ENCODE data around the gene SLMAP. TPM values are rescaled to one million over a fixed set of nuclear protein-coding genes. Genes with fewer than 3 reads are reported as not detected.

SLMAP gene
- total RNA-seq, 2 experiments from 2014 or later = 51.2 to 52.8 TPM

- no peak for DNase-seq
- peaks cover 40% of the 10 kb centered on the region for H3K36me3 Mint-ChIP-seq
- H3K4me3 Mint-ChIP-seq = no peak overlapping the region
- H3K4me1 Mint-ChIP-seq = peaks cover 37% of the 10 kb centered on the region
- peaks cover 1% of the 10 kb centered on the region for H3K9me3 Mint-ChIP-seq
- H3K27ac Mint-ChIP-seq = no peak overlapping the region
- no peaks in the 10 kb centered on the region for H3K27me3 Mint-ChIP-seq
Measured at GRCh38 chr3:57770009-57770827, 14.1 kb downstream of the SLMAP start.

- H3K4me1 Mint-ChIP-seq = peaks cover 28% of the 10 kb centered on the region
- no peak overlapping the region for H3K4me3 Mint-ChIP-seq
- H3K9me3 Mint-ChIP-seq = peaks cover 1% of the 10 kb centered on the region
- H3K36me3 Mint-ChIP-seq = peaks cover 31% of the 10 kb centered on the region
- no peak for DNase-seq
- H3K27me3 Mint-ChIP-seq = no peaks in the 10 kb centered on the region
- no peak overlapping the region for H3K27ac Mint-ChIP-seq
Measured at GRCh38 chr3:57772251-57772650, 16.1 kb downstream of the SLMAP start.

GRCh38 chr3:57777774-57778173 lies 21.7 kb downstream of the SLMAP start:
- Mint-ChIP-seq H3K36me3 (peaks cover 15% of the 10 kb centered on the region), H3K27ac (no peak overlapping the region), H3K9me3 (no peaks in the 10 kb centered on the region), H3K27me3 (no peaks in the 10 kb centered on the region), H3K4me3 (no peak overlapping the region), H3K4me1 (peaks cover 13% of the 10 kb centered on the region)
- DNase-seq = no peak

GRCh38 chr3:57778494-57778893 lies 22.4 kb downstream of the SLMAP start:
- DNase-seq = no peak
- H3K36me3 Mint-ChIP-seq = peaks cover 19% of the 10 kb centered on the region
- no peak overlapping the region for H3K4me3 Mint-ChIP-seq
- H3K27ac Mint-ChIP-seq = no peak overlapping the region
- H3K27me3 Mint-ChIP-seq = no peaks in the 10 kb centered on the region
- H3K9me3 Mint-ChIP-seq = no peaks in the 10 kb centered on the region
- H3K4me1 Mint-ChIP-seq = peaks cover 19% of the 10 kb centered on the region

- no peak for DNase-seq
- H3K4me3 Mint-ChIP-seq = no peak overlapping the region
- no peak overlapping the region for H3K27ac Mint-ChIP-seq
- H3K27me3 Mint-ChIP-seq = no peaks in the 10 kb centered on the region
- peaks cover 26% of the 10 kb centered on the region for H3K4me1 Mint-ChIP-seq
- no peaks in the 10 kb centered on the region for H3K9me3 Mint-ChIP-seq
- H3K36me3 Mint-ChIP-seq = peaks cover 20% of the 10 kb centered on the region
Measured at GRCh38 chr3:57779666-57780065, 23.6 kb downstream of the SLMAP start.

GRCh38 chr3:57783186-57784088 lies 27.3 kb downstream of the SLMAP start:
- H3K9me3 Mint-ChIP-seq = no peaks in the 10 kb centered on the region
- H3K27ac Mint-ChIP-seq = no peak overlapping the region
- no peaks in the 10 kb centered on the region for H3K27me3 Mint-ChIP-seq
- peaks cover 25% of the 10 kb centered on the region for H3K4me1 Mint-ChIP-seq
- no peak for DNase-seq
- H3K36me3 Mint-ChIP-seq = peaks cover 20% of the 10 kb centered on the region
- no peak overlapping the region for H3K4me3 Mint-ChIP-seq

- no peak for DNase-seq
- Mint-ChIP-seq H3K4me1 (peaks cover 20% of the 10 kb centered on the region), H3K27ac (no peak overlapping the region), H3K9me3 (no peaks in the 10 kb centered on the region), H3K4me3 (no peak overlapping the region), H3K27me3 (no peaks in the 10 kb centered on the region), H3K36me3 (peaks cover 20% of the 10 kb centered on the region)
Measured at GRCh38 chr3:57784089-57784735, 28.1 kb downstream of the SLMAP start.

- no peak for DNase-seq
- H3K9me3 Mint-ChIP-seq = no peaks in the 10 kb centered on the region
- no peak overlapping the region for H3K27ac Mint-ChIP-seq
- peaks cover 20% of the 10 kb centered on the region for H3K36me3 Mint-ChIP-seq
- H3K4me1 Mint-ChIP-seq = peaks cover 21% of the 10 kb centered on the region
- H3K27me3 Mint-ChIP-seq = no peaks in the 10 kb centered on the region
- no peak overlapping the region for H3K4me3 Mint-ChIP-seq
Measured at GRCh38 chr3:57785446-57785845, 29.3 kb downstream of the SLMAP start.

GRCh38 chr3:57787867-57788623 lies 31.9 kb downstream of the SLMAP start:
- no peak for DNase-seq
- Mint-ChIP-seq H3K27ac (no peak overlapping the region), H3K27me3 (no peaks in the 10 kb centered on the region), H3K9me3 (no peaks in the 10 kb centered on the region), H3K4me1 (peaks cover 23% of the 10 kb centered on the region), H3K4me3 (no peak overlapping the region), H3K36me3 (peaks cover 5% of the 10 kb centered on the region)

- H3K9me3 Mint-ChIP-seq = no peaks in the 10 kb centered on the region
- no peak overlapping the region for H3K4me3 Mint-ChIP-seq
- DNase-seq = no peak
- H3K27ac Mint-ChIP-seq = no peak overlapping the region
- H3K4me1 Mint-ChIP-seq = peaks cover 23% of the 10 kb centered on the region
- H3K36me3 Mint-ChIP-seq = no peaks in the 10 kb centered on the region
- H3K27me3 Mint-ChIP-seq = no peaks in the 10 kb centered on the region
Measured at GRCh38 chr3:57788624-57789018, 32.5 kb downstream of the SLMAP start.

- Mint-ChIP-seq H3K4me3 (no peak overlapping the region), H3K27ac (no peak overlapping the region), H3K27me3 (no peaks in the 10 kb centered on the region), H3K36me3 (peaks cover 8% of the 10 kb centered on the region), H3K9me3 (no peaks in the 10 kb centered on the region), H3K4me1 (peaks cover 28% of the 10 kb centered on the region)
- no peak for DNase-seq
Measured at GRCh38 chr3:57791245-57791644, 35.1 kb downstream of the SLMAP start.

- peaks cover 31% of the 10 kb centered on the region for H3K4me1 Mint-ChIP-seq
- H3K36me3 Mint-ChIP-seq = peaks cover 8% of the 10 kb centered on the region
- DNase-seq = no peak
- H3K9me3 Mint-ChIP-seq = no peaks in the 10 kb centered on the region
- no peak overlapping the region for H3K27ac Mint-ChIP-seq
- H3K27me3 Mint-ChIP-seq = no peaks in the 10 kb centered on the region
- H3K4me3 Mint-ChIP-seq = no peak overlapping the region
Measured at GRCh38 chr3:57792198-57792597, 36.1 kb downstream of the SLMAP start.

- H3K4me3 Mint-ChIP-seq = no peak overlapping the region
- H3K27ac Mint-ChIP-seq = peak overlapping the region; percentile 50
- no peaks in the 10 kb centered on the region for H3K27me3 Mint-ChIP-seq
- H3K4me1 Mint-ChIP-seq = peaks cover 39% of the 10 kb centered on the region
- peaks cover 8% of the 10 kb centered on the region for H3K36me3 Mint-ChIP-seq
- no peaks in the 10 kb centered on the region for H3K9me3 Mint-ChIP-seq
- DNase-seq = no peak
Measured at GRCh38 chr3:57793737-57794187, 37.7 kb downstream of the SLMAP start.

- no peak for DNase-seq
- H3K36me3 Mint-ChIP-seq = peaks cover 8% of the 10 kb centered on the region
- no peaks in the 10 kb centered on the region for H3K27me3 Mint-ChIP-seq
- H3K27ac Mint-ChIP-seq = no peak overlapping the region
- H3K4me1 Mint-ChIP-seq = peaks cover 41% of the 10 kb centered on the region
- no peak overlapping the region for H3K4me3 Mint-ChIP-seq
- H3K9me3 Mint-ChIP-seq = no peaks in the 10 kb centered on the region
Measured at GRCh38 chr3:57794501-57794900, 38.4 kb downstream of the SLMAP start.
